GM11168 (cell line): ENCODE data around the gene GRK3.
"Not testable (repeated sequence)": the region's sequence is repeated elsewhere in the genome, so short reads cannot be mapped to it uniquely, and the experiment has no call there.

Experiments used
- in situ Hi-C: fragments of 300-500 bp; cut with MboI; formaldehyde crosslinking; loops from one replicate; pipeline ENCODE4 v1.12.0; 2022; ENCODE audit warnings: low sequenced_read_pairs; ENCODE audit not compliant: unreplicated experiment

The GRK3 gene

GRCh38 chr22:25621986-25622385, 57.5 kb downstream of the GRK3 start:
- in situ Hi-C loops, result no loop called here

- in situ Hi-C loops, result no loop called here
Measured at GRCh38 chr22:25623310-25623734, 58.8 kb downstream of the GRK3 start.

GRCh38 chr22:25623851-25624250, 59.4 kb downstream of the GRK3 start:
- in situ Hi-C loops, result no loop called here

GRCh38 chr22:25624476-25624875, 60.0 kb downstream of the GRK3 start:
- in situ Hi-C loops, result no loop called here

GRCh38 chr22:25625747-25626623, 61.5 kb downstream of the GRK3 start:
- in situ Hi-C loops, result not testable (repeated sequence)

GRCh38 chr22:25626624-25626990, 62.1 kb downstream of the GRK3 start:
- in situ Hi-C loops, result no loop called here

- in situ Hi-C loops, result no loop called here
Measured at GRCh38 chr22:25627271-25627852, 62.9 kb downstream of the GRK3 start.

- in situ Hi-C loops, result no loop called here
Measured at GRCh38 chr22:25628494-25628893, 64.0 kb downstream of the GRK3 start.

GRCh38 chr22:25629613-25630012, 65.1 kb downstream of the GRK3 start:
- in situ Hi-C loops, result no loop called here

- in situ Hi-C loops, result no loop called here
Measured at GRCh38 chr22:25630447-25630846, 66.0 kb downstream of the GRK3 start.

- in situ Hi-C loops, result no loop called here
Measured at GRCh38 chr22:25636323-25636722, 71.8 kb downstream of the GRK3 start.

GRCh38 chr22:25637032-25637431, 72.6 kb downstream of the GRK3 start:
- in situ Hi-C loops, result no loop called here

- in situ Hi-C loops, result no loop called here
Measured at GRCh38 chr22:25637672-25638071, 73.2 kb downstream of the GRK3 start.

GRCh38 chr22:25638638-25639037, 74.2 kb downstream of the GRK3 start:
- in situ Hi-C loops, result no loop called here

- in situ Hi-C loops, result no loop called here
Measured at GRCh38 chr22:25641650-25642049, 77.2 kb downstream of the GRK3 start.

- in situ Hi-C loops, result no loop called here
Measured at GRCh38 chr22:25643232-25644000, 78.9 kb downstream of the GRK3 start.

GRCh38 chr22:25644122-25644521, 79.6 kb downstream of the GRK3 start:
- in situ Hi-C loops, result no loop called here

GRCh38 chr22:25645266-25645665, 80.8 kb downstream of the GRK3 start:
- in situ Hi-C loops, result no loop called here

- in situ Hi-C loops, result no loop called here
Measured at GRCh38 chr22:25645964-25646363, 81.5 kb downstream of the GRK3 start.

GRCh38 chr22:25650833-25651232, 86.4 kb downstream of the GRK3 start:
- in situ Hi-C loops, result no loop called here
